ENCODE results near the gene FER1L5. TPM values are rescaled to one million over a fixed set of nuclear protein-coding genes. Genes with fewer than 3 reads are reported as not detected.

FER1L5 gene
- total and polyA plus RNA-seq, 9 of the 15 experiments (the other 6 are each of a cell fraction or from before 2014, with no cell fraction given): 0.01 TPM; not detected in 6

DNA sequence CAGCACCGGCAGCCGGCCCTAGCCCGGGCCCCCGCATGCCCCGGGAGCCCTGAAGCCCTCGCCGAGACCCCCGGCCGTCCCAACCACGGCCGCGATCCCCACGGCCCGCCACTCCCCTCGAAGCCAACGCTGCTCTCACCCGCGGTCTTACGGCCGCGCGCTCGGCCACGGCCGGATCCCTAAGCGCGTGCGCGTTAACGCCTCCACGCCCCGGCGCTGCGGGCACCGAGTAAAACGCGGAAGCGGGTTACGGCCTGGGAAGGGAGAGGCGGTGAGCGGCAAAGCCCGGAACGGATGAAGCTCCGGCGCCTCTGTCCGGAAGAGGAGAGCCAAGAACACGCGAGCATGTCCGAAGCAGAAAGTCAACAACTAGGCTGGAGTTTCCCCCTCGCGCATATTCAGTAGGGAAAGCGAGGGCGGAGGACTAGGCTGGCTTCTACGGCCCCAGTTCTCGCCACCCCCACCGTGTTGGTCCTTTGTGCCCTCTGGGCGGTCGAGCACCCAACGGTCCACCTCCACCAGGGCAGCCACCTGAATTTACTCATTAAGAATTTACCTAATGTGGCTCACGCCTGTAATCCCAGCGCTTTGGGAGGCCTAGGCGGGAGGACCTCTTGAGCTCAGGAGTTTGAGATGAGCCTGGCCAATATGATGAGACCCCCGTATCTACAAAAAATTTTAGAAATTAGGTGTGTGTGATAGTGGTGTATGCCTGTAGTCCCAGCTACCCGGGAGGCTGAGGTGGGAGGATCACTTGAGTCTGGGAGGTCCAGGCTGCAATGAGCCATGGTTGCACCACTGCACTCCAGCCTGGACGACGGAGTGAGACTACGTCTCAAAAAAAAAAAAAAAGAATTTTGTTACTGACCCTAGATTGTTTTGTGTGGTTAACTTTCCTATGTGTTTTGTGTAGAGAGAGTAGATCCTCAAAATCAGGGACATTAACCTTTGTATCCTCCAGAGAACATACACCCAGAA, 4.1 kb upstream of the FER1L5 start, which contains the start of gene KANSL3 (continued):
- TF ChIP-seq RBM39 (optimal IDR thresholded peaks at IDR 0.05; ENCODE audit: low read depth, low read length) (peak; percentile 92), PHB2 (IDR thresholded peaks at IDR 0.05; ENCODE audit: low read depth) (no peak), NR2C2 (CRISPR knock-in tag; IDR thresholded peaks at IDR 0.05) (peak; percentile 89), NR2C2 (tag; IDR thresholded peaks at IDR 0.05) (peak; percentile 89), NFIC (IDR thresholded peaks at IDR 0.05) (peak; percentile 49), CSDE1 (IDR thresholded peaks at IDR 0.05) (no peak), ZNF408 (CRISPR knock-in tag; IDR thresholded peaks at IDR 0.05; ENCODE audit: low read depth) (no peak), POLR2AphosphoS2 (IDR thresholded peaks at IDR 0.05; ENCODE audit: low read length) (no peak), CXXC5 (CRISPR knock-in tag; IDR thresholded peaks at IDR 0.05) (peak; percentile 91), TFAM (CRISPR knock-in tag; conservative IDR thresholded peaks at IDR 0.05) (no peak), FOXJ2 (tag; IDR thresholded peaks at IDR 0.05) (no peak; the same call in 1 of the 2 replicates), ZKSCAN1 (IDR thresholded peaks at IDR 0.05; ENCODE audit: low read depth, low read length) (peak; percentile 48; the same call in 1 of the 2 replicates), FOXK1 (CRISPR knock-in tag; IDR thresholded peaks at IDR 0.05; ENCODE audit: borderline replicate concordance) (peak; percentile 94), SMARCB1 (IDR thresholded peaks at IDR 0.05; ENCODE audit: insufficient read length, low read depth) (no peak), ZNF384 (IDR thresholded peaks at IDR 0.05; ENCODE audit: low read depth, low read length) (peak; percentile 53; the same call in 1 of the 2 replicates), SMARCC2 (IDR thresholded peaks at IDR 0.05; ENCODE audit: low read depth) (peak; percentile 22; the same call in 1 of the 2 replicates), ZBTB7A (IDR thresholded peaks at IDR 0.05; ENCODE audit: borderline replicate concordance, control insufficient read depth, low read depth, low read length) (peak; percentile 68), TCFL5 (CRISPR knock-in tag; conservative IDR thresholded peaks at IDR 0.05) (0 out of 2 replicates have a peak, but pooled peaks have one; percentile 17), CBX5 (IDR thresholded peaks at IDR 0.05; ENCODE audit: borderline replicate concordance, low read depth) (0 out of 2 replicates have a peak, but pooled peaks have one; percentile 56), SIN3B (IDR thresholded peaks at IDR 0.05; ENCODE audit: low read depth) (0 out of 2 replicates have a peak, but pooled peaks have one; percentile 34), POLR2H (tag; IDR thresholded peaks at IDR 0.05; ENCODE audit: low read depth) (peak; percentile 87), MCM7 (IDR thresholded peaks at IDR 0.05) (no peak), MAFK (IDR thresholded peaks at IDR 0.05; ENCODE audit: low read length) (peak; percentile 46; the same call in 1 of the 2 replicates), HSF4 (CRISPR knock-in tag; IDR thresholded peaks at IDR 0.05; ENCODE audit: borderline replicate concordance) (no peak), PHF21A (IDR thresholded peaks at IDR 0.05; ENCODE audit: borderline replicate concordance, low read depth) (peak; percentile 83; the same call in 1 of the 2 replicates)
- TF ChIP-seq, protein P1, sequence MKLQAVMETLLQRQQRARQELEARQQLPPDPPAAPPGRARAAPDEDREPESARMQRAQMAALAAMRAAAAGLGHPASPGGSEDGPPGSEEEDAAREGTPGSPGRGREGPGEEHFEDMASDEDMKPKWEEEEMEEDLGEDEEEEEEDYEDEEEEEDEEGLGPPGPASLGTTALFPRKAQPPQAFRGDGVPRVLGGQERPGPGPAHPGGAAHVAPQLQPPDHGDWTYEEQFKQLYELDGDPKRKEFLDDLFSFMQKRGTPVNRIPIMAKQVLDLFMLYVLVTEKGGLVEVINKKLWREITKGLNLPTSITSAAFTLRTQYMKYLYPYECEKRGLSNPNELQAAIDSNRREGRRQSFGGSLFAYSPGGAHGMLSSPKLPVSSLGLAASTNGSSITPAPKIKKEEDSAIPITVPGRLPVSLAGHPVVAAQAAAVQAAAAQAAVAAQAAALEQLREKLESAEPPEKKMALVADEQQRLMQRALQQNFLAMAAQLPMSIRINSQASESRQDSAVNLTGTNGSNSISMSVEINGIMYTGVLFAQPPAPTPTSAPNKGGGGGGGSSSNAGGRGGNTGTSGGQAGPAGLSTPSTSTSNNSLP (IDR thresholded peaks at IDR 0.05; ENCODE audit: borderline replicate concordance, low read depth, low read length): peak; percentile 55; the same call in 1 of the 2 replicates
- TF ChIP-seq, protein P2, sequence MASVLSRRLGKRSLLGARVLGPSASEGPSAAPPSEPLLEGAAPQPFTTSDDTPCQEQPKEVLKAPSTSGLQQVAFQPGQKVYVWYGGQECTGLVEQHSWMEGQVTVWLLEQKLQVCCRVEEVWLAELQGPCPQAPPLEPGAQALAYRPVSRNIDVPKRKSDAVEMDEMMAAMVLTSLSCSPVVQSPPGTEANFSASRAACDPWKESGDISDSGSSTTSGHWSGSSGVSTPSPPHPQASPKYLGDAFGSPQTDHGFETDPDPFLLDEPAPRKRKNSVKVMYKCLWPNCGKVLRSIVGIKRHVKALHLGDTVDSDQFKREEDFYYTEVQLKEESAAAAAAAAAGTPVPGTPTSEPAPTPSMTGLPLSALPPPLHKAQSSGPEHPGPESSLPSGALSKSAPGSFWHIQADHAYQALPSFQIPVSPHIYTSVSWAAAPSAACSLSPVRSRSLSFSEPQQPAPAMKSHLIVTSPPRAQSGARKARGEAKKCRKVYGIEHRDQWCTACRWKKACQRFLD (CRISPR knock-in tag; IDR thresholded peaks at IDR 0.05): peak; percentile 54; the same call in 1 of the 2 replicates
